GM23338 (cell line): ENCODE measurements around the gene DNAH11.

ENCODE experiments used
- CTCF ChIP-seq, 2 experiments: fragments of 200-600 bp in 1 of 2; sonication (generic) in 1 of 2; conservative IDR thresholded peaks; 2 replicates each; pipeline versions ENCODE4 v1.5.1 to v1.6.1; 2016 to 2017; ENCODE audit warnings: antibody characterized with exemption in 2 of 2, low read depth in 2 of 2, mild to moderate bottlenecking in 2 of 2, moderate library complexity in 1 of 2
- EZH2 ChIP-seq: fragments of 200-600 bp; sonication (generic); IDR thresholded peaks from one replicate; pipeline ENCODE4 v1.8.0; 2017; ENCODE audit warnings: antibody characterized with exemption, mild to moderate bottlenecking, low read depth; ENCODE audit not compliant: unreplicated experiment
- EZH2phosphoT487 ChIP-seq: fragments of 200-600 bp; sonication (generic); IDR thresholded peaks from one replicate; pipeline ENCODE4 v1.8.1; 2018; ENCODE audit warnings: antibody characterized with exemption; ENCODE audit not compliant: unreplicated experiment
- JUNB ChIP-seq: IDR thresholded peaks from one replicate; pipeline ENCODE4 v1.6.1; 2016; ENCODE audit warnings: antibody characterized with exemption; ENCODE audit not compliant: unreplicated experiment
- POLR2AphosphoS5 ChIP-seq: IDR thresholded peaks from 2 replicates; pipeline ENCODE4 v1.6.1; 2016; ENCODE audit warnings: antibody characterized with exemption, low read depth
- STAT1 ChIP-seq: IDR thresholded peaks from one replicate; pipeline ENCODE4 v1.6.1; 2016; ENCODE audit warnings: antibody characterized with exemption; ENCODE audit not compliant: unreplicated experiment
- ZNF331 ChIP-seq: fragments of 250-450 bp; sonication (Bioruptor Pico); IDR thresholded peaks from 2 replicates; pipeline ENCODE4 v1.5.0; 2020; ENCODE audit warnings: low read depth, mild to moderate bottlenecking, moderate library complexity
- ZNF462 ChIP-seq: fragments of 250-450 bp; sonication (Bioruptor Pico); IDR thresholded peaks from 2 replicates; pipeline ENCODE4 v1.5.0; 2020; ENCODE audit warnings: mild to moderate bottlenecking, moderate library complexity
- TF ChIP-seq, protein P1 (sequence below): IDR thresholded peaks from one replicate; pipeline ENCODE4 v1.6.1; 2018; ENCODE audit warnings: antibody characterized with exemption; ENCODE audit not compliant: unreplicated experiment

DNA sequence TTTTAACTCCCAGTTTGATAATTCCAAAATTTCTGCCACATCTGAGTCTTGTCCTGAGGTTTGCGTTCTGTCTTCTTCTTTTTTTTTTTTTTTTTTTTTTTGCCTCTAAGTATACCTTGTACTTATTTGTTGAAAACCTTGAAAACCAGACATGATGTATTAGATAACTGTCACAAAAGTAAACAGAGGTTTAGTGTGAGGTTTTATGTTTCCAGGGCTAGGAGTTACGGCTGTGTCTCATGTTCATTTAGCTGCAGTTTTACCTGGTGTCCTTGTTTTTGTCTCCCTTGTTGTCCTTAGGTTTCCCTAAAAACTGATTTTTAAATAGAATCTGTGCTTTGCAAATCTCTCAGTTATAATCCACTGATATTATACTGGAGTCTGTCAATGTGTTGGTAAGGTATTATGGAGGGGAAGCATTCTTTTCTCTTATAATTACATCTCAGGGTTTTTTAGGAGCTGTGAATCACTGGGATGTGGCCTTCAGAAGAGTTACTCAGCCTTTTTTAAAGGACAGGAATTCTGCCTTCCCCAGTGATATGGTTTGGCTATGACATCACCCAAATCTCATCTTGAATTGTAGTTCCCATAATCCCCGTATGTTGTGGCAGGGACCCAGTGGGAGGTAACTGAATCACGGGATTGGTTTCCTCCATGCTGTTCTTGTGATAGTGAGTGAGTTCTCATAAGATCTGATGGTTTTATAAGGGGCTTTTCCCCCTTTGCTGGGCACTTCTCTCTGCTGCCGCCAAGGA lies 307.9 kb downstream of the DNAH11 start:
- TF ChIP-seq POLR2AphosphoS5 (no peak), CTCF (conservative IDR thresholded peaks at IDR 0.05; ENCODE audit: low read depth in 2 of 2) (no peak), EZH2 (no peak), ZNF462 (no peak), ZNF331 (CRISPR knock-in tag) (no peak), STAT1 (no peak), EZH2phosphoT487 (no peak), JUNB (no peak)
- TF ChIP-seq, protein P1, sequence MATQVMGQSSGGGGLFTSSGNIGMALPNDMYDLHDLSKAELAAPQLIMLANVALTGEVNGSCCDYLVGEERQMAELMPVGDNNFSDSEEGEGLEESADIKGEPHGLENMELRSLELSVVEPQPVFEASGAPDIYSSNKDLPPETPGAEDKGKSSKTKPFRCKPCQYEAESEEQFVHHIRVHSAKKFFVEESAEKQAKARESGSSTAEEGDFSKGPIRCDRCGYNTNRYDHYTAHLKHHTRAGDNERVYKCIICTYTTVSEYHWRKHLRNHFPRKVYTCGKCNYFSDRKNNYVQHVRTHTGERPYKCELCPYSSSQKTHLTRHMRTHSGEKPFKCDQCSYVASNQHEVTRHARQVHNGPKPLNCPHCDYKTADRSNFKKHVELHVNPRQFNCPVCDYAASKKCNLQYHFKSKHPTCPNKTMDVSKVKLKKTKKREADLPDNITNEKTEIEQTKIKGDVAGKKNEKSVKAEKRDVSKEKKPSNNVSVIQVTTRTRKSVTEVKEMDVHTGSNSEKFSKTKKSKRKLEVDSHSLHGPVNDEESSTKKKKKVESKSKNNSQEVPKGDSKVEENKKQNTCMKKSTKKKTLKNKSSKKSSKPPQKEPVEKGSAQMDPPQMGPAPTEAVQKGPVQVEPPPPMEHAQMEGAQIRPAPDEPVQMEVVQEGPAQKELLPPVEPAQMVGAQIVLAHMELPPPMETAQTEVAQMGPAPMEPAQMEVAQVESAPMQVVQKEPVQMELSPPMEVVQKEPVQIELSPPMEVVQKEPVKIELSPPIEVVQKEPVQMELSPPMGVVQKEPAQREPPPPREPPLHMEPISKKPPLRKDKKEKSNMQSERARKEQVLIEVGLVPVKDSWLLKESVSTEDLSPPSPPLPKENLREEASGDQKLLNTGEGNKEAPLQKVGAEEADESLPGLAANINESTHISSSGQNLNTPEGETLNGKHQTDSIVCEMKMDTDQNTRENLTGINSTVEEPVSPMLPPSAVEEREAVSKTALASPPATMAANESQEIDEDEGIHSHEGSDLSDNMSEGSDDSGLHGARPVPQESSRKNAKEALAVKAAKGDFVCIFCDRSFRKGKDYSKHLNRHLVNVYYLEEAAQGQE: no peak
